ENCODE data around the gene CACNG5.

Gene CACNG5

GRCh38 chr17:66929591-66929990, 94.7 kb downstream of the CACNG5 start:
- Histone ChIP-seq H3K4me1 (ENCODE audit: control insufficient read depth, insufficient read depth, low read length) (no peaks in the 10 kb centered on the region), H3K4me3 (ENCODE audit: low read depth, low read length) (no peak overlapping the region), H3K36me3 (ENCODE audit: control insufficient read depth in 2 of 2, insufficient read depth in 1 of 2, low read length in 2 of 2) (no peaks in the 10 kb centered on the region), H3K27ac (ENCODE audit: extremely low read depth, low read depth, low read length) (no peak overlapping the region), H3K9me3 (ENCODE audit: control insufficient read depth, insufficient read depth, low read depth, low read length) (no peaks in the 10 kb centered on the region)
- CTCF ChIA-PET: interaction anchor here (0.6 kb wide), 1 partner anchor 47 kb away, joined by 3 read pairs; no protein-coding TSS in a partner anchor
- TF ChIP-seq, protein P1, sequence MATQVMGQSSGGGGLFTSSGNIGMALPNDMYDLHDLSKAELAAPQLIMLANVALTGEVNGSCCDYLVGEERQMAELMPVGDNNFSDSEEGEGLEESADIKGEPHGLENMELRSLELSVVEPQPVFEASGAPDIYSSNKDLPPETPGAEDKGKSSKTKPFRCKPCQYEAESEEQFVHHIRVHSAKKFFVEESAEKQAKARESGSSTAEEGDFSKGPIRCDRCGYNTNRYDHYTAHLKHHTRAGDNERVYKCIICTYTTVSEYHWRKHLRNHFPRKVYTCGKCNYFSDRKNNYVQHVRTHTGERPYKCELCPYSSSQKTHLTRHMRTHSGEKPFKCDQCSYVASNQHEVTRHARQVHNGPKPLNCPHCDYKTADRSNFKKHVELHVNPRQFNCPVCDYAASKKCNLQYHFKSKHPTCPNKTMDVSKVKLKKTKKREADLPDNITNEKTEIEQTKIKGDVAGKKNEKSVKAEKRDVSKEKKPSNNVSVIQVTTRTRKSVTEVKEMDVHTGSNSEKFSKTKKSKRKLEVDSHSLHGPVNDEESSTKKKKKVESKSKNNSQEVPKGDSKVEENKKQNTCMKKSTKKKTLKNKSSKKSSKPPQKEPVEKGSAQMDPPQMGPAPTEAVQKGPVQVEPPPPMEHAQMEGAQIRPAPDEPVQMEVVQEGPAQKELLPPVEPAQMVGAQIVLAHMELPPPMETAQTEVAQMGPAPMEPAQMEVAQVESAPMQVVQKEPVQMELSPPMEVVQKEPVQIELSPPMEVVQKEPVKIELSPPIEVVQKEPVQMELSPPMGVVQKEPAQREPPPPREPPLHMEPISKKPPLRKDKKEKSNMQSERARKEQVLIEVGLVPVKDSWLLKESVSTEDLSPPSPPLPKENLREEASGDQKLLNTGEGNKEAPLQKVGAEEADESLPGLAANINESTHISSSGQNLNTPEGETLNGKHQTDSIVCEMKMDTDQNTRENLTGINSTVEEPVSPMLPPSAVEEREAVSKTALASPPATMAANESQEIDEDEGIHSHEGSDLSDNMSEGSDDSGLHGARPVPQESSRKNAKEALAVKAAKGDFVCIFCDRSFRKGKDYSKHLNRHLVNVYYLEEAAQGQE (tag by site-specific recombination; IDR thresholded peaks at IDR 0.05): no peak
- TF ChIP-seq ZNF223 (tag by site-specific recombination; IDR thresholded peaks at IDR 0.05) (no peak), ZNF184 (tag by site-specific recombination; IDR thresholded peaks at IDR 0.05) (no peak), BCL11B (tag by site-specific recombination; IDR thresholded peaks at IDR 0.05; ENCODE audit: low read depth) (no peak)
- TF ChIP-seq, protein P2, sequence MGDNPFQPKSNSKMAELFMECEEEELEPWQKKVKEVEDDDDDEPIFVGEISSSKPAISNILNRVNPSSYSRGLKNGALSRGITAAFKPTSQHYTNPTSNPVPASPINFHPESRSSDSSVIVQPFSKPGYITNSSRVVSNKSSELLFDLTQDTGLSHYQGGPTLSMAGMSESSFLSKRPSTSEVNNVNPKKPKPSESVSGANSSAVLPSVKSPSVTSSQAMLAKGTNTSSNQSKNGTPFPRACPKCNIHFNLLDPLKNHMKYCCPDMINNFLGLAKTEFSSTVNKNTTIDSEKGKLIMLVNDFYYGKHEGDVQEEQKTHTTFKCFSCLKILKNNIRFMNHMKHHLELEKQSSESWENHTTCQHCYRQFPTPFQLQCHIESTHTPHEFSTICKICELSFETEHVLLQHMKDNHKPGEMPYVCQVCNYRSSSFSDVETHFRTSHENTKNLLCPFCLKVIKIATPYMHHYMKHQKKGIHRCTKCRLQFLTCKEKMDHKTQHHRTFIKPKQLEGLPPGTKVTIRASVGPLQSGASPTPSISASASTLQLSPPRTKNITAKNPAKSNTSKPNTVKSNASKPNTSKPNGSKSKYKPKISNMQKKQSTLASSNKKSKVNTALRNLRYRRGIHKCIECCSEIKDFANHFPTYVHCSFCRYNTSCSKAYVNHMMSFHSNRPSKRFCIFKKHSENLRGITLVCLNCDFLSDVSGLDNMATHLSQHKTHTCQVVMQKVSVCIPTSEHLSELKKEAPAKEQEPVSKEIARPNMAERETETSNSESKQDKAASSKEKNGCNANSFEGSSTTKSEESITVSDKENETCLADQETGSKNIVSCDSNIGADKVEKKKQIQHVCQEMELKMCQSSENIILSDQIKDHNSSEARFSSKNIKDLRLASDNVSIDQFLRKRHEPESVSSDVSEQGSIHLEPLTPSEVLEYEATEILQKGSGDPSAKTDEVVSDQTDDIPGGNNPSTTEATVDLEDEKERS (tag by site-specific recombination; IDR thresholded peaks at IDR 0.05): no peak
- POLR2A ChIA-PET: no interaction called here

GRCh38 chr17:66930933-66931332, 96.0 kb downstream of the CACNG5 start:
- POLR2A ChIA-PET: no interaction called here
- Histone ChIP-seq H3K9me3 (ENCODE audit: control insufficient read depth, insufficient read depth, low read depth, low read length) (no peaks in the 10 kb centered on the region), H3K27ac (ENCODE audit: extremely low read depth, low read depth, low read length) (no peak overlapping the region), H3K4me3 (ENCODE audit: low read depth, low read length) (no peak overlapping the region), H3K36me3 (ENCODE audit: control insufficient read depth in 2 of 2, insufficient read depth in 1 of 2, low read length in 2 of 2) (no peaks in the 10 kb centered on the region), H3K4me1 (ENCODE audit: control insufficient read depth, insufficient read depth, low read length) (no peaks in the 10 kb centered on the region)
- CTCF ChIA-PET: no interaction called here
- TF ChIP-seq ZNF19 (tag by site-specific recombination; IDR thresholded peaks at IDR 0.05; ENCODE audit: low read depth): no peak
- TF ChIP-seq KLF10 (tag by site-specific recombination; IDR thresholded peaks at IDR 0.05): no peak
- TF ChIP-seq ZNF169 (tag by site-specific recombination; IDR thresholded peaks at IDR 0.05): no peak
- no peak for TF ChIP-seq REPIN1 (tag by site-specific recombination; IDR thresholded peaks at IDR 0.05; ENCODE audit: low read depth)
- no peak for TF ChIP-seq ZNF623 (tag by site-specific recombination; IDR thresholded peaks at IDR 0.05)
- no peak for TF ChIP-seq ZNF274 (IDR thresholded peaks at IDR 0.05; ENCODE audit: low read length)
- TF ChIP-seq ZNF274 (tag by site-specific recombination; IDR thresholded peaks at IDR 0.05; ENCODE audit: borderline replicate concordance): no peak
- TF ChIP-seq PRDM4 (tag by site-specific recombination; IDR thresholded peaks at IDR 0.05): no peak
- TF ChIP-seq ZNF2 (tag by site-specific recombination; IDR thresholded peaks at IDR 0.05): no peak
- no peak for TF ChIP-seq ZNF184 (tag by site-specific recombination; IDR thresholded peaks at IDR 0.05)
- TF ChIP-seq, protein P3, sequence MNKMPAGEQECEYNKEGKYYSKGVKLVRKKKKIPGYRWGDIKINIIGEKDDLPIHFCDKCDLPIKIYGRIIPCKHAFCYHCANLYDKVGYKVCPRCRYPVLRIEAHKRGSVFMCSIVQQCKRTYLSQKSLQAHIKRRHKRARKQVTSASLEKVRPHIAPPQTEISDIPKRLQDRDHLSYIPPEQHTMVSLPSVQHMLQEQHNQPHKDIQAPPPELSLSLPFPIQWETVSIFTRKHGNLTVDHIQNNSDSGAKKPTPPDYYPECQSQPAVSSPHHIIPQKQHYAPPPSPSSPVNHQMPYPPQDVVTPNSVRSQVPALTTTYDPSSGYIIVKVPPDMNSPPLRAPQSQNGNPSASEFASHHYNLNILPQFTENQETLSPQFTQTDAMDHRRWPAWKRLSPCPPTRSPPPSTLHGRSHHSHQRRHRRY (tag by site-specific recombination; IDR thresholded peaks at IDR 0.05): no peak
- no peak for TF ChIP-seq ZNF488 (tag by site-specific recombination; IDR thresholded peaks at IDR 0.05)
- TF ChIP-seq PRDM1 (tag by site-specific recombination; IDR thresholded peaks at IDR 0.05): no peak
- TF ChIP-seq ZNF548 (tag by site-specific recombination; IDR thresholded peaks at IDR 0.05): no peak
- no peak for TF ChIP-seq ZEB2 (tag by site-specific recombination; IDR thresholded peaks at IDR 0.05)
- TF ChIP-seq ZNF555 (tag by site-specific recombination; conservative IDR thresholded peaks at IDR 0.05): no peak
- TF ChIP-seq OSR2 (tag by site-specific recombination; IDR thresholded peaks at IDR 0.05): no peak
